OCI-LY7 (cell line): ENCODE measurements around the gene FLCN.

Experiments
- CTCF ChIP-seq: fragments of 200-600 bp; sonication (generic); conservative IDR thresholded peaks from 2 replicates; pipeline ENCODE4 v1.5.1; 2014; ENCODE audit warnings: mild to moderate bottlenecking, antibody characterized with exemption, low read length, moderate library complexity, mixed read lengths
- EZH2phosphoT487 ChIP-seq: fragments of 200-600 bp; sonication (generic); IDR thresholded peaks from 2 replicates; pipeline ENCODE4 v1.6.1; 2018; ENCODE audit warnings: low read depth, borderline replicate concordance, mild to moderate bottlenecking, mixed run types, antibody characterized with exemption, low read length, moderate library complexity, mixed read lengths

- TF ChIP-seq CTCF (no peak), EZH2phosphoT487 (no peak)
Observed at GRCh38 chr17:17224137-17224536, 12.8 kb downstream of the FLCN start.
